GM20000 (cell line): ENCODE measurements around the gene WFDC10B.
"Not testable (repeated sequence)": the region's sequence is repeated elsewhere in the genome, so short reads cannot be mapped to it uniquely, and the experiment has no call there.

Experiments
- DNase-seq: peaks from one replicate; pipeline ENCODE4 v3.0.0; 2012; ENCODE audit warnings: low spot score
- TF ChIP-seq, protein P1 (sequence below): IDR thresholded peaks from 2 replicates; pipeline ENCODE4 v1.5.1; 2012; ENCODE audit warnings: mild to moderate bottlenecking, control low read depth; ENCODE audit errors: extremely low read depth, missing control alignments

The WFDC10B gene

DNA sequence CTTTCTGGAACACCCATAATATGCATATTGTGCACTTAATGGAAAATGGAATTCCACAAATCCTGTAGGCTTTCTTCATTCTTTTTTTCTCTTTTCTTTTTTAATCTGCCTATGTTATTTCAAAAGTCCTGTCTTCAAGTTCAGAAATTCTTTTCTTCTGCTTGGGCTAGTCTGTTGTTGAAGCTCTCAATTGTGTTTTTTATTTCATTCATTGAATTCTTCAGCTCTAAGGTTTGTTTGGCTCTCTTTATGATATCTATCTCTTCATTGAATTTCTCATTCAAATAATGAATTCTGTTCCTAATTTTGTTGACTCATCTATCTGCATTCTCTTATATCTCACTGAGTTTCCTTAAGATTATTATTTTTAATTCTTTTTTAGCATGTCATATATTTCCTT is 27.4 kb upstream of the WFDC10B start:
- DNase-seq = no peak
- TF ChIP-seq, protein P1, sequence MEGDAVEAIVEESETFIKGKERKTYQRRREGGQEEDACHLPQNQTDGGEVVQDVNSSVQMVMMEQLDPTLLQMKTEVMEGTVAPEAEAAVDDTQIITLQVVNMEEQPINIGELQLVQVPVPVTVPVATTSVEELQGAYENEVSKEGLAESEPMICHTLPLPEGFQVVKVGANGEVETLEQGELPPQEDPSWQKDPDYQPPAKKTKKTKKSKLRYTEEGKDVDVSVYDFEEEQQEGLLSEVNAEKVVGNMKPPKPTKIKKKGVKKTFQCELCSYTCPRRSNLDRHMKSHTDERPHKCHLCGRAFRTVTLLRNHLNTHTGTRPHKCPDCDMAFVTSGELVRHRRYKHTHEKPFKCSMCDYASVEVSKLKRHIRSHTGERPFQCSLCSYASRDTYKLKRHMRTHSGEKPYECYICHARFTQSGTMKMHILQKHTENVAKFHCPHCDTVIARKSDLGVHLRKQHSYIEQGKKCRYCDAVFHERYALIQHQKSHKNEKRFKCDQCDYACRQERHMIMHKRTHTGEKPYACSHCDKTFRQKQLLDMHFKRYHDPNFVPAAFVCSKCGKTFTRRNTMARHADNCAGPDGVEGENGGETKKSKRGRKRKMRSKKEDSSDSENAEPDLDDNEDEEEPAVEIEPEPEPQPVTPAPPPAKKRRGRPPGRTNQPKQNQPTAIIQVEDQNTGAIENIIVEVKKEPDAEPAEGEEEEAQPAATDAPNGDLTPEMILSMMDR = no peak

DNA sequence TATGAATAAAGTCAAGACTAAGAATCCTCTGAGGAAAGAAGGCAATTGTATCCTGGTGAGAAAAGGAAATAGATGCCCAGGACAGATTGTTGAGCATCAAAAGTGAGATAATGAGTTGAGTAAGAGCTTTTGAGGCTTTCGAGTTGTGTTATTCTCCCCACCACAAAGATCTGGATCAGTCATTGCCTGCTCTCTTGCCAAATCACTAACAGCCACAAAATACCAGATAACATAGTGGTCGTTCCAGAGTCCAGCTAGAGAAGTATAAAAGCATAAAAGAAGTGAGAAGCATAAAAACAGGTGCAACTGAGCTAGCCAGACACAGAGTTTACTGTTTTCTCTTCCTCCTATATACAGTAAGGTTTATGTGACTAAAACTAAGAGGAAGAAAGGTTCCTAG is 22.2 kb upstream of the WFDC10B start:
- DNase-seq = no peak
- TF ChIP-seq, protein P1 = no peak

GRCh38 chr20:45725134-45725533 is 20.3 kb upstream of the WFDC10B start:
- no peak for DNase-seq
- TF ChIP-seq, protein P1 = no peak

- TF ChIP-seq, protein P1 = no peak
These were observed 17.2 kb upstream of the WFDC10B start, which contains the start of gene SPINT4 for GRCh38 chr20:45722047-45722446. TSS of gene SPINT4 (plus strand) at chr20:45722347. CDS start at chr20:45722368, 21 bp downstream.

GRCh38 chr20:45716141-45716688 is 11.4 kb upstream of the WFDC10B start:
- not testable (repeated sequence) for DNase-seq

More at GRCh38 chr20:45722047-45722446, 17.2 kb upstream of the WFDC10B start, which contains the start of gene SPINT4:
- DNase-seq = no peak

DNA sequence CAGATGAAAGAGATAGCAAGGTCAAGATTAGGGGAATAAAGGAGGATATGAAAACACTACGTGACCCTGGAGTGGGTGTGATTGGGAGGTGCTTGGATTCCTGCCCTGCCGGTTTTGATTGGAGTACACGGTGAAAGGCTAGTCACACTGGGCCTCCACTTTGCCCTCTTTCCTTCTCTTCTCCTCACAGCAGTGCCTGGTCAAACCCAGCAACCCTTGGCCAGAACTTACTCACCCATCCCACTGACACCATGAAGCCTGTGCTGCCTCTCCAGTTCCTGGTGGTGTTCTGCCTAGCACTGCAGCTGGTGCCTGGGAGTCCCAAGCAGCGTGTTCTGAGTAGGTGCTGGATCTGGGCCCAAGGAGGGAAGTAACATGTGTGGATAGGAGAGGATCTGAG is 2.9 kb downstream of the WFDC10B start, which contains the start of gene WFDC13:
WFDC13 (plus strand) TSS at position 166 of the 400 bp plus-strand sequence; CDS start at position 252, 86 bp downstream.
- no peak for DNase-seq
- TF ChIP-seq, protein P1 = no peak

DNA sequence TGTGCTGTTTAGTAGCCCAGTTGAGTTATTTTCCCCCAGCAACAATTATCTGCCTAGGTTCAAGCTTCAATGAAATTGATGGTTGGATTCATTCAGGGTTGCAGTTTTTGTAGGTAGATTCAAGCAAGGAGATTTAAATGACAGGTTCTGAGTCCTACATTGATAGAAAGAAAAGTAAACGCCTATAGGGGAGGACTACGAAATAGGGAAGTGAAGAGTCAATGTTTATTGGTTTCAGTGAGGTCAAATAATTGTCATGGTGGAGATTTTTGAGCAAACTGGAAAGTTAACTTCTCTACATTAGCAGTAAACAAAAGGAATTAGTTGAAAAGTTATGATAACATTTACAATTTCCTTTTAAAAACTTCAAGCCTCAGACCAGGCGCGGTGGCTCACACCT is 3.7 kb downstream of the WFDC10B start:
- TF ChIP-seq, protein P1 = no peak
- peak; percentile 20 for DNase-seq

- TF ChIP-seq, protein P1 = no peak
- DNase-seq = no peak
These were observed 9.3 kb downstream of the WFDC10B start for GRCh38 chr20:45695496-45695895.

DNA sequence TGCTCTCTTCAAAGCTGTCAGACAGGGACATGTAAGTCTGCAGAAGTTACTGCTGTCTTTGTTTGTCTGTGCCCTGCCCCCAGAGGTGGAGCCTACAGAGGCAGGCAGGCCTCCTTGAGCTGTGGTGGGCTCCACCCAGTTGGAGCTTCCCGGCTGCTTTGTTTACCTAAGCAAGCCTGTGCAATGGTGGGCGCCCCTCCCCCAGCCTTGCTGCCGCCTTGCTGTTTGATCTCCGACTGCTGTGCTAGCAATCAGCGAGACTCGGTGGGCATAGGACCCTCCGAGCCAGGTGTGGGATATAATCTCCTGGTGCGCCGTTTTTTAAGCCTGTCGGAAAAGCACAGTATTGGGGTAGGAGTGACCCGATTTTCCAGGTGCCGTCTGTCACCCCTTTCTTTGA is 11.5 kb downstream of the WFDC10B start:
- not testable (repeated sequence) for DNase-seq
